Activated naive CD8-positive, alpha-beta T cell (primary cell): ENCODE results near the gene SBDS.
"Not testable (repeated sequence)": the region's sequence is repeated elsewhere in the genome, so short reads cannot be mapped to it uniquely, and the experiment has no call there.

Source experiments
- H3K27ac Mint-ChIP-seq: one replicate; pipeline ENCODE4 v1.8.0; 2021; ENCODE audit warnings: mixed read lengths
- H3K27me3 Mint-ChIP-seq: one replicate; pipeline ENCODE4 v1.8.0; 2021; ENCODE audit warnings: mixed read lengths
- H3K36me3 Mint-ChIP-seq: one replicate; pipeline ENCODE4 v1.8.0; 2021; ENCODE audit warnings: mixed read lengths
- H3K4me1 Mint-ChIP-seq: one replicate; pipeline ENCODE4 v1.8.0; 2021; ENCODE audit warnings: low read depth, mixed read lengths
- H3K4me3 Mint-ChIP-seq: one replicate; pipeline ENCODE4 v1.8.0; 2021; ENCODE audit warnings: mild to moderate bottlenecking, mixed read lengths
- H3K9me3 Mint-ChIP-seq: one replicate; pipeline ENCODE4 v1.8.0; 2021; ENCODE audit warnings: low read depth, mixed read lengths

Gene SBDS

DNA sequence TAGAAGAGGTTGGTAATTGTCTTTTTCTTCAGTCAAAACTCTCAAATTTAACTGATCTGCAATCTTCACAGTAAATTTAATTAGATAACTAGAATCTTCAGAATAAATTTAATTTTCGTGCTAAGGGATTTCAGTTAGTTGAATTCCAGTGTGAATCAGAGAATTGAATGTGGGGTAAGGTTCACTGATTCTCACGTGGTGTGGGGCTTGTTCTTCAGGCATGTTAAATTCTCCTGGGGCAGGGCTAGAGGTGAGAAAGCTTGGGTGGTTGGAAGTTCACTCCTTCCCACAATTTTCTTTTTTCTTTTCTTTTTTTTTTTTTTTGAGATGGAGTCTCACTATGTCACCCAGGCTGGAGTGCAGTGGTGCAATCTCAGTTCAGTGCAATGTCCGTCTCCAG lies 14.3 kb upstream of the SBDS start:
- H3K36me3 Mint-ChIP-seq, H3K4me1 Mint-ChIP-seq, H3K27ac Mint-ChIP-seq, H3K9me3 Mint-ChIP-seq, H3K27me3 Mint-ChIP-seq, H3K4me3 Mint-ChIP-seq: not testable (repeated sequence)

DNA sequence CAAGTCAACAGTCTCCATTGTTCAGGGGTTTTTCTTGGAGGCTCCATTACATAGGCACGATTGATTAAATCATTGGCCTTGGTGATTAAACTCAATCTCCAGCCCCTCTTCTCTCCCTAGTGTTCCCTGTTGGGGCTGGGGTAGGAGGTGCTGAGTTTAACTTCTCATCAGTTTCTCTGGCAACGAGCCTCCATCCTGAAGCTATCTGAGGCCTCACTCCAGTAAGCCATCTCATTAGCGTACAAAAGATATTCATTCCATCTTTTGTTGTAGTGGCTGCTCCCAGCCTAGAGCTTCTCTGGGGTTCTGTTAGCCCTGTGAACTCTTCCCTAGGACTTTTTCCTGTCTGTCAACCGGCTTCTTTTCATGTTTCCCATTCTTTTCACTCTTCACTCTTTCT lies 12.9 kb upstream of the SBDS start:
- no peaks in the 10 kb centered on the region for H3K36me3 Mint-ChIP-seq
- H3K4me1 Mint-ChIP-seq = peaks cover 8% of the 10 kb centered on the region
- no peaks in the 10 kb centered on the region for H3K27me3 Mint-ChIP-seq
- H3K4me3 Mint-ChIP-seq = no peak overlapping the region
- no peaks in the 10 kb centered on the region for H3K9me3 Mint-ChIP-seq
- no peak overlapping the region for H3K27ac Mint-ChIP-seq

DNA sequence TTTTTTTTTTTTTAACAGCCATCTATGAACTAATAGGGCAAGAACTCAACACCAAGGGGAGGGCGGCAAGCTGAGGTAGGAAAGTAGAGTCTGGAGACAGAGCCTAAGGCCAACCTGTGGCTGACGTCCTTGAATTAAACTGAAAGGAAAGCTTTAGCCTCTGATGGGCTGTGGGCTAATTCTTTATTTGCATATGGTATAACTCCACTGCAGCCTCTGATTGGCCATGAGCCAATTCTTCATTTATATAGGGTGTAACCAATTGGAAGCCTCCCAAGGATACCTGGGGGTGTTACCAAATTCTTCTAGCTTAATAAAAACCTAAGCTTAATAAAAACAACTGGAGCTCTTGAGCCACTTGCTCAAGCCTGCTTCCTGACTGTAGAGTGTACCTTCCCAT lies 11.6 kb upstream of the SBDS start:
- Mint-ChIP-seq H3K4me1 (peaks cover 12% of the 10 kb centered on the region), H3K9me3 (no peaks in the 10 kb centered on the region), H3K27me3 (no peaks in the 10 kb centered on the region), H3K36me3 (no peaks in the 10 kb centered on the region), H3K27ac (no peak overlapping the region), H3K4me3 (no peak overlapping the region)

DNA sequence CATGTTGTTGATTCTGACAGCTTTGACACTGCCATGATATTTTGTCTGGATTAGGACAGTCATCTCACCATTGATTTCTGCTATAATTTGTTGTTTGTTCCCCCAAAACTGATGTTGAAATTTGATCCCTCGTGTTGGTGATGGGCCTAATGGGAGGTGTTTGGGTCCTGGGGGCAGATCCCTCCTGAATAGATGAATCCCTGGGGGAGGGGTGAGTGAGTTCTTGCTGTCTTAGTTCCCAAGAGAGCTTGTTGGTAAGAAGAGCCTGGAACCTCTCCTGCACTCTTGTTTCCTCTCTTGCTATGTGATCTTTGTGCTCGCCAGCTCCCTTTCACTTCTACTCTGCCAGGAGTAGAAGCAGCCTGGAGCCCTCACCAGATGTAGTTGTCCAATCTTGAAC lies 8.8 kb upstream of the SBDS start:
- peaks cover 17% of the 10 kb centered on the region for H3K4me1 Mint-ChIP-seq
- H3K27me3 Mint-ChIP-seq, H3K9me3 Mint-ChIP-seq, H3K36me3 Mint-ChIP-seq, H3K27ac Mint-ChIP-seq, H3K4me3 Mint-ChIP-seq: not testable (repeated sequence)

DNA sequence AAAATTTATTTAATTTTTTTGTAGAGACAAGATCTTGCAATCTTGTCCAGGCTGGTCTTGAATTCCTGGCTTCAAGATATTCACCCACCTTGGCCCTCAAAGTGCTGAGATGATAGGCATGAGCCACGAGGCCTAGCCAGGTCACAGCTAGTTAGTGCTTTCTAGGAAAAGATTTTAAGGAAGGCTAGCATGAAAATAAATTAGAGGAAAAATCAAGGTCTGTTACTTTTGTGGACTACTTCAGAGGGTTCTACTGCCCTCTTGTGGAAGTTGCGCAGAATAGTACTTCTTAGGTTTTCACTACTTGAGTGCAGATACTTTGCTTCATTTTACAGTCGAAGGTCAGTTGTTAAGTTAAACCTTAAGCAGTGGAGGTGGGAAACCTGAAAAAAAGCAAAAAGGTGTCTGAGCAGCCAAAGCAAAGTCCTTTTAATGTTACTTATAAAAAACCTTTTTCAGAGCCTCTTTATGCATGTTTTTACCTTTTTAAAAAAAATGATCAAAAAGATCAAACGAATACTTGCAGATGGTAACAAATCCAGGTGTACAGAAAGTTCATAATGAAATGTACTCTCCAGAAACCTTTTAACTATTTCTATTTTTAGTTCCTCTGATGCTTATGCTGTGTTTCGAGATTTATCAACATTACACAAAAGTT lies 5.3 kb upstream of the SBDS start:
- H3K36me3 Mint-ChIP-seq, H3K4me3 Mint-ChIP-seq, H3K27ac Mint-ChIP-seq, H3K27me3 Mint-ChIP-seq, H3K9me3 Mint-ChIP-seq: not testable (repeated sequence)
- H3K4me1 Mint-ChIP-seq = peaks cover 22% of the 10 kb centered on the region

DNA sequence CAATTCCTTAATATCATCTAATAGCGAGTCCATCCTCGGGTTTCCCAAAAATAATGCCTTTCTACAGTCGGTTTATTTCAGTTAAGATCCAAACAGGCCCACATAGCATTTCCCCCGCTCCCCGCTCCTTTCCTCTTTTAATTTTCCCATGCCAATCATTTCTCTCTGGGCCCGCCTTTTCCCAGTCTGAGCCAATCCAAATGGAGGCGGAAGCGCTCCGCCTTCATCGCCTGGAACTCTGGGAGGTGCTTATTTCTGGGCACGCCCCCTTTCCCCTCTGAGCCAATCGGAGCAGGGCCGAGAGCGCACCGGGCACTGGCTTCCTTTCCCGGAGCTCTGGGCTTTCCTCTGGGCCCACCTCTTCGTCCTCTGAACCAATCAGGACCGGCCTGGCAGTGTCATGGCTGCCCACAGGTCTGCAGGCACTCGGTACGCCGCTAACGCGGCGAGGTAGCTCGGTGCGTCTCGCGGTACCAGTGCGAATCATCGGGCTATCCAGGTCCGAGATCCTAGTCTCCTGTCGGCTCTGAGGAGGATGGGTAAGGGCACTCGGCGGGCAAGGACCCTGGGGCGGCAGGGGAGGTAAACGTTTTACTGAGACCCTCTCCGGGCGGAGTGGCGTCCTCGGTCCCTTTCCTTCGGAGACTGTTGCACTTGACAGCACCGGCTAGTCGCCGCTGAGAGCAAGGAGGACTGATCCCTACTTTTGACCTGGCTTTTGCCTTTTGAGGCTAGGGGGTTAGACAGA lies 1.2 kb upstream of the SBDS start, which contains the start of gene TYW1:
TSS of gene TYW1 (plus strand) at position 390 of the 748 bp plus-strand sequence. CDS start at position 536, 146 bp downstream.
- peaks cover 31% of the 10 kb centered on the region for H3K4me1 Mint-ChIP-seq
- H3K4me3 Mint-ChIP-seq = peak within 1 kb of the TSS; percentile 98
- peak within 1 kb of the TSS; percentile 98 for H3K27ac Mint-ChIP-seq
- not testable (repeated sequence) for H3K27me3 Mint-ChIP-seq, H3K36me3 Mint-ChIP-seq, H3K9me3 Mint-ChIP-seq

DNA sequence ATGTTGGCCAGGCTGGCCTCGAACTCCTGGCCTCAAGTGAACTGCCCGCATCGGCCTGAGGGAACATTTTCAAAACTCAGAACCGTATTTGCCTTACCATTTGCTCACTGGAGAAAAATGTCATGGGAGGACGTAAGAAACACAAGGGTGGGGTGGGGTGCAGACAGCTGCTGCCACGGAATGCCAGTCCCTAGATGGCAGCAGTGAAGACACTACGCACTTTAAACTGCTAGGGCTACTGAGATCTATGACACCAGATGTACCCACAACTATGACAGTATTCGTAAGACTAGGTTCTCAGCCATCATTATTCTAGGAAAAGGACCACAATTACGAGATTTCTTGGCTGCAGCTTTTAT lies 716 bp downstream of the SBDS start:
- H3K27ac Mint-ChIP-seq = peak overlapping the region; percentile 100
- H3K9me3 Mint-ChIP-seq, H3K36me3 Mint-ChIP-seq, H3K27me3 Mint-ChIP-seq: not testable (repeated sequence)
- peaks cover 27% of the 10 kb centered on the region for H3K4me1 Mint-ChIP-seq
- peak overlapping the region; percentile 100 for H3K4me3 Mint-ChIP-seq

DNA sequence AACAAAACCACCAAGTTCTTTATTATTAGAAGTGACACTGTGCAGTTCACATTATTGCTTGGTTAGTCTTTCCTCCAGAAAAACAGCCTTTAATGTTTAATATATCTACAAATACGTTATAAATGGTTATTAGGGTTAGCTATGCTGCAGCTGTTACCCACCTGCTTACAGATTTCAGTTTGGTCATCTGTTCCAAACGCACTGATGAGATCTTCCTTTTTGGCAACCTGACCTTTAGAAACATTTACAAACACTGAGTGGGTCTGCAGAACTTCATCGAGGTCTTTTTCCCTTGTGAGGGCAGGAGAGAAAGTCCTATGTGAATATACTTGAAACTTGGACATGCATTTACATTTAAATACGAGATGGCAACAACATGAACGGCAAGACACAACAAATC lies 1.3 kb downstream of the SBDS start:
- not testable (repeated sequence) for H3K27me3 Mint-ChIP-seq, H3K9me3 Mint-ChIP-seq, H3K36me3 Mint-ChIP-seq
- H3K4me3 Mint-ChIP-seq = peak overlapping the region; percentile 100
- H3K27ac Mint-ChIP-seq = peak overlapping the region; percentile 100
- H3K4me1 Mint-ChIP-seq = peaks cover 27% of the 10 kb centered on the region

DNA sequence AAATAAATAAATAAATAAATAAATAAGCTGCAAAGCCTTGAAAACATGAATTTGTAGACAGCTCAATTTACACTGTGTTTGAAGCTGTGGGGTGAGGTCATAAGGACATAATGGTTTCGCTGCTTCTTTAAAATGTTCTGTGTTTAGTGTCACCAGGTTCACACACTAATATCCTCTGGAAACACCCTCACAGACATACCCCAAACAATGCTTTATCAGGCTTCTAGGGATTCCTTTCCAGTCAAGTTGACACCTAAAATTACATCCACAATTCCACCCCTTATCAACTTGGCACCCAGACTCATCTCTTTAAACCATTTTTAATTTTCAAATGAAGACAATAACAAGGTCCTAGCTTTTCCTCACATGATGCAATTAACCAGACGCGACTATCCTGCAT lies 5.8 kb downstream of the SBDS start:
- H3K27ac Mint-ChIP-seq, H3K4me3 Mint-ChIP-seq, H3K36me3 Mint-ChIP-seq, H3K27me3 Mint-ChIP-seq, H3K9me3 Mint-ChIP-seq: not testable (repeated sequence)
- H3K4me1 Mint-ChIP-seq = peaks cover 19% of the 10 kb centered on the region

DNA sequence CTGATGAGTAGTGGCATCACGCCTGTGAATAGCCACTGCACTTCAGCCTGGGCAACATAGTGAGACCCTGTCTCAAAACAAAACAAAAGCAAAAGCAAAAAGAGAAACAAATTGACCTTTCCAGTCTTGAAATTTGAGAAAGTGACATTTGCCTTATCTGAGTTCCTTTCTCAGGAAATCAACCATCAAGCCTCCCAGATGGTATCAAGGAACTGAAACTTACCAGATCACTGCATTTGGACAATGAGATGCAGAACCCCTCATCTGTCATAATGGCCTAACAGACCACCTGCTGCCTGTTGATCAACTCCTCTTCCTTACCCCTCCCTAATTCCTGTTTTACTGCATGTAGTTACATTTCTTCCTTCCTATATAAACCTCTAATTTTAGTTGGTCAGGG lies 15.1 kb downstream of the SBDS start:
- not testable (repeated sequence) for H3K27me3 Mint-ChIP-seq, H3K4me1 Mint-ChIP-seq, H3K4me3 Mint-ChIP-seq, H3K27ac Mint-ChIP-seq, H3K36me3 Mint-ChIP-seq
- peaks cover 11% of the 10 kb centered on the region for H3K9me3 Mint-ChIP-seq

DNA sequence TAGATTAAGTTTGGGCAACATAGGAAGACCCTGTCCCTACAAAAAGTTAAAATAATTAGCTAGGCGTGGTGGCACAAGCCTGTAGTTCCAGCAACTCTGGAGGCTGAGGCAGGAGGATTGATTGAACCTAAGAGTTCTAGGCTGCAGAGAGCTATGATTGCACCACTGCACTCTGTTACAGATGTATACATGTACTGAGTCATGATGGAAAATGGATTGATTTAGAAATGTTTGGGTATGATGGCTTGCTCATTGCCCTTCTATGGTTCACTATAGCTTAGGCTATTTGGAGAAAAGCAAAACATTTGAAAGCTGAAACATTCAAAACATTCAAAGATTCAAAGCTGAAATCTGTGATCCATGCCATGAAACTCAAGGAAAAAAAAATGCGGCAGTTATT lies 16.4 kb downstream of the SBDS start:
- H3K27ac Mint-ChIP-seq, H3K36me3 Mint-ChIP-seq, H3K4me1 Mint-ChIP-seq, H3K4me3 Mint-ChIP-seq, H3K27me3 Mint-ChIP-seq: not testable (repeated sequence)
- H3K9me3 Mint-ChIP-seq = peaks cover 11% of the 10 kb centered on the region

DNA sequence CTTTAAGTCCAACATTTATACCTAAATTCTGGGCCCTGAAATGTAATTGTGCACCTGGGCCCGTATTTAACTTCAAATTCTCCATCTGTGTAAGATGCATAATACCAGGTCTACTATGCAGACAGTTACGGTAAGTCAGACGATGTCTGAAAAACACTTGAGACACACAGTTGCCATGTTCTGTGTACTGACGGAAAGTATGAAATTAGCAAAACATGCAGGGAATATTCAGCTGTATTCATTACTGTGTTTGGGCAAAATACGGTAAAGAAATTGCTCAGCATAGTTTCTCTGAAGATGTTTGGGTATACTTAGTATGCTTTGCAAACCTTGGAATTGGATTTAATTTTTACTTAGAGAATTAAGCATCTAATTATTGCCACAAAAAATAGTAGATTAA lies 17.1 kb downstream of the SBDS start:
- H3K27ac Mint-ChIP-seq, H3K4me3 Mint-ChIP-seq, H3K36me3 Mint-ChIP-seq, H3K4me1 Mint-ChIP-seq, H3K27me3 Mint-ChIP-seq: not testable (repeated sequence)
- H3K9me3 Mint-ChIP-seq = peaks cover 11% of the 10 kb centered on the region

DNA sequence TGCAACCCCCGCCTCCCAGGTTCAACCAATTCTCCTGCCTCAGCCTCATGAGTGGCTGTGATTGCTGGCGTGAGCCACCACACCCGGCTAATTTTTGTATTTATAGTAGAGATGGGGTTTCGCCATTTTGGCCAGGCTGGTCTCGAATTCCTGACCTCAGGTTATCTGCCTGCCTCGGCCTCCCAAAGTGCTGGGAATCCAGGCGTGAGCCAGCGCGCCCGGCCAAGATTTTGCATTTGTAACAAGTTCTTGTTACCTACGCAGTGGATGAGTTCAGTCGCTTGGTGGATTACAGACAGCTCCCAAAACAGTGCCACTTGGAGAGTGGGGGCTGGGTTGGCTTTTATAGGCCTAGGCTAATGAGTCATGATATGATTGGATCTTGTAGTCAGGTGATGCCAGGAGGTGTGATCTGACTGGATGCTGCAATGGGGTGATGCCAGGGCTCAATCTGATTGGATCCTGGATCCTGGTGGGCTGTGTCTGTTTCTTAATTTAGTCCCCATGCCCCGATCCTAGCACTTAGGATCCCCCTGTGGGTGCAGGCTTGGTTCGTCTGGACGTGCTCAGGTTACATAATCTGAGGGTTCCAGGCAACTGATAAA lies 20.3 kb downstream of the SBDS start:
- peaks cover 5% of the 10 kb centered on the region for H3K9me3 Mint-ChIP-seq
- no peaks in the 10 kb centered on the region for H3K27me3 Mint-ChIP-seq
- peaks cover 3% of the 10 kb centered on the region for H3K36me3 Mint-ChIP-seq
- no peak overlapping the region for H3K27ac Mint-ChIP-seq
- no peak overlapping the region for H3K4me3 Mint-ChIP-seq
- H3K4me1 Mint-ChIP-seq = no peaks in the 10 kb centered on the region

DNA sequence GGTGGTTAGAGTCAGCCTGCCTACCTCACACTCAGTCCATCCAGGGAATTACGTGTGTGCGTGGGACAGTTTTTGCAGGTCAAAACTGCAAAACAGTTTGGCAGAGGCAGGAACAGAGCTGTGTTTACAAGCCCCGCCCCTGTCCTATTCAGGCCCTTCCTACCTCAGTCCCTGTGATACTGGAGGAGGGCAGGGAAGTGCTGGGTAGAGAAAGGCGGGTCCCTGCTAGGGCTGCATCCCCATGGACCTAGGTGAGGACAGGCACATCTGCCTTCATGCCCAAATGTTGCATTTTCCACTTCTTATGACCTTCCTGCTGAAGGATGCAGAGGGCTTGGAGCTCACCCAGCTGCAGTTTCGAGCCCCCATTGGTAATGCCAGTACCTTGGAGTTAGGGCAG lies 25.1 kb downstream of the SBDS start:
- Mint-ChIP-seq H3K9me3 (no peaks in the 10 kb centered on the region), H3K27me3 (no peaks in the 10 kb centered on the region), H3K27ac (no peak overlapping the region), H3K4me3 (no peak overlapping the region), H3K36me3 (no peaks in the 10 kb centered on the region), H3K4me1 (no peaks in the 10 kb centered on the region)

DNA sequence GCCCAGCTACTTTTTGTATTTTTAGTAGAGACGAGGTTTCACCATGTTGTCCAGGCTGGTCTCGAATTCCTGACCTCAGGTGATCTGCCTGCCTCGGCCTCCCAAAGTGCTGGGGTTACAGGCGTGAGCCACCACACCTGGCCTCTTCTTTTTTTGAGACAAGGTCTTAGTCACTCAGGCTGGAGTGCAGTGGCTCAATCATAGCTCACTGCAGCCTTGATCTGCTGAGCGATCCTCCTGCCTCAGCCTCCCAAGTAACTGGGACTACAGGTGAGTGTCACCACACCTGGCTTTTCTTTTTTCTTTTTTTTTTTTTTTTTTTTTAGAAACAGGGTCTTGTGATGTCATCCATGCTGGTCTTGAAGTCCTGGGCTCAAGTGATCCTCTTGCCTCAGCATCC lies 26.4 kb downstream of the SBDS start:
- not testable (repeated sequence) for H3K4me1 Mint-ChIP-seq

DNA sequence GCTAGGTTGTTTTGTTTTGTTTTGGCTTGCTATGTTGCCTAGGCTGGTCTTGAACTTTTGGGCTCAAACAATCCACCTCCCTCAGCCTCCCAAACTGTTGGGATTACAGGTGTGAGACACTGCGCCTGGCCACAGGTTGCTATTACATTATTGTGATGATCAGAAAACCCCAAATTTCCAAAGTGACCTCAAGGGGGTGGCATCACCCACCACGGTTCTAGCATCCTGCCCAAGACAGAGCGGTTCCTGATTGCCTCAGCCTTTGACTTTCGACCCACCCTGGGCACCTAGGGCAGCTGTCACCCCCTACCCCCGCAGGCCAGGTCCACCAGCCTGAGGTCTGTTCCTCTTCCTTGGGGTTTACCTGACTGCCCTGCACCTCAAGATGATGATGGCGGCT lies 28.4 kb downstream of the SBDS start:
- Mint-ChIP-seq H3K4me1 (no peaks in the 10 kb centered on the region), H3K27me3 (no peaks in the 10 kb centered on the region), H3K4me3 (no peak overlapping the region), H3K36me3 (no peaks in the 10 kb centered on the region), H3K9me3 (no peaks in the 10 kb centered on the region), H3K27ac (no peak overlapping the region)

More for the DNA sequence above, 26.4 kb downstream of the SBDS start:
- not testable (repeated sequence) for H3K27me3 Mint-ChIP-seq, H3K4me3 Mint-ChIP-seq, H3K36me3 Mint-ChIP-seq, H3K27ac Mint-ChIP-seq, H3K9me3 Mint-ChIP-seq
